IMR-90 (cell line): ENCODE measurements around the gene SRRM4. TPM values are rescaled to one million over a fixed set of nuclear protein-coding genes. Genes with fewer than 3 reads are reported as not detected.

Experiments
- ATAC-seq: fragments of 200-7000 bp; cut with Tn5 transposase; 2 replicates; pipeline ENCODE4 v1.9.1; 2020; ENCODE audit warnings: low read depth, mild to moderate bottlenecking, moderate library complexity
- BruUV-seq: library from RNA; stranded (reverse); fragments of 400-500 nt; replicated peaks from 2 replicates; lab custom pipeline; 2021; lab: Mats Ljungman, UMichigan
- CTCF ChIA-PET: fragments of 300-600 bp; formaldehyde crosslinking; extraction: SDS; loops from one replicate; lab custom pipeline; 2021; ENCODE audit warnings: antibody characterized with exemption; lab: Yijun Ruan, JAX
- POLR2A ChIA-PET: fragments of 300-600 bp; sonication (Branson Sonifier 250); formaldehyde crosslinking; loops from one replicate; lab custom pipeline; 2022; ENCODE audit warnings: antibody characterized with exemption; ENCODE audit not compliant: unreplicated experiment; lab: Charles Lee
- DNase-seq: peaks from one replicate; pipeline ENCODE4 v3.0.0; 2013
- H2AFZ ChIP-seq: replicated peaks from 2 replicates; pipeline ENCODE3; 2013; ENCODE audit warnings: low read length, mild to moderate bottlenecking; ENCODE audit not compliant: poor library complexity
- H2AK5ac ChIP-seq: 2 replicates; pipeline ENCODE4 v1.6.1; 2013; ENCODE audit warnings: low read depth, low read length, inconsistent platforms
- H2AK9ac ChIP-seq: replicated peaks from 2 replicates; pipeline ENCODE3; 2013; ENCODE audit warnings: mild to moderate bottlenecking, low read depth, low read length, moderate library complexity; ENCODE audit not compliant: poor library complexity
- H2BK120ac ChIP-seq: 2 replicates; pipeline ENCODE4 v1.6.1; 2013; ENCODE audit warnings: low read depth, low read length, inconsistent platforms
- H2BK15ac ChIP-seq: 3 replicates; pipeline ENCODE4 v1.6.1; 2013; ENCODE audit warnings: low read depth, low read length, inconsistent platforms
- H2BK20ac ChIP-seq: 2 replicates; pipeline ENCODE4 v1.6.1; 2013; ENCODE audit warnings: low read depth, mild to moderate bottlenecking, inconsistent platforms, low read length, moderate library complexity
- H2BK5ac ChIP-seq: 2 replicates; pipeline ENCODE4 v1.6.1; 2013; ENCODE audit warnings: mild to moderate bottlenecking, low read depth, low read length, inconsistent platforms; ENCODE audit not compliant: poor library complexity, severe bottlenecking
- H3K14ac ChIP-seq: replicated peaks from 2 replicates; pipeline ENCODE4 v1.6.1; 2013; ENCODE audit warnings: low read depth, low read length, inconsistent platforms
- H3K18ac ChIP-seq: 2 replicates; pipeline ENCODE4 v1.6.1; 2013; ENCODE audit warnings: low read depth, low read length, control low read depth
- H3K23ac ChIP-seq: 2 replicates; pipeline ENCODE4 v1.6.1; 2013; ENCODE audit warnings: low read depth, low read length, inconsistent platforms
- H3K27ac ChIP-seq: 2 replicates; pipeline ENCODE4 v1.5.1; 2013; ENCODE audit warnings: mild to moderate bottlenecking, control low read depth, low read length; ENCODE audit not compliant: insufficient read depth
- H3K27me3 ChIP-seq: 2 replicates; pipeline ENCODE4 v1.6.1; 2013; ENCODE audit warnings: low read length; ENCODE audit not compliant: control insufficient read depth, insufficient read depth
- H3K36me3 ChIP-seq: 2 replicates; pipeline ENCODE4 v1.6.1; 2013; ENCODE audit warnings: low read length, mixed read lengths; ENCODE audit not compliant: control insufficient read depth, insufficient read depth
- H3K4ac ChIP-seq: 2 replicates; pipeline ENCODE4 v1.6.1; 2013; ENCODE audit warnings: low read depth, low read length, inconsistent platforms
- H3K4me1 ChIP-seq: 2 replicates; pipeline ENCODE4 v1.6.1; 2013; ENCODE audit warnings: low read length, mixed read lengths; ENCODE audit not compliant: control insufficient read depth, insufficient read depth
- H3K4me2 ChIP-seq: 2 replicates; pipeline ENCODE4 v1.6.1; 2013; ENCODE audit warnings: low read depth, mild to moderate bottlenecking, control low read depth, low read length, moderate library complexity
- H3K4me3 ChIP-seq: 2 replicates; pipeline ENCODE4 v1.5.1; 2013; ENCODE audit warnings: low read depth, mild to moderate bottlenecking, control low read depth, low read length, moderate library complexity; ENCODE audit not compliant: insufficient read depth
- H3K56ac ChIP-seq: 2 replicates; pipeline ENCODE4 v1.6.1; 2013; ENCODE audit warnings: low read length, inconsistent platforms; ENCODE audit not compliant: insufficient read depth; ENCODE audit errors: extremely low read depth
- H3K79me1 ChIP-seq, 2 experiments: 2 replicates each; pipeline ENCODE4 v1.6.1; 2013; ENCODE audit warnings: low read length in 2 of 2, inconsistent platforms in 1 of 2, low read depth in 1 of 2
- H3K9ac ChIP-seq: 2 replicates; pipeline ENCODE4 v1.6.1; 2013; ENCODE audit warnings: low read depth, low read length, control low read depth
- H3K9me1 ChIP-seq: 2 replicates; pipeline ENCODE4 v1.6.1; 2013; ENCODE audit warnings: low read length, inconsistent platforms; ENCODE audit not compliant: insufficient read depth
- H3K9me3 ChIP-seq: 2 replicates; pipeline ENCODE4 v1.6.1; 2013; ENCODE audit warnings: low read length; ENCODE audit not compliant: control insufficient read depth, insufficient read depth
- H4K20me1 ChIP-seq: 2 replicates; pipeline ENCODE4 v1.6.1; 2013; ENCODE audit warnings: low read length, inconsistent platforms; ENCODE audit not compliant: insufficient read depth
- H4K5ac ChIP-seq: 2 replicates; pipeline ENCODE4 v1.6.1; 2013; ENCODE audit warnings: mild to moderate bottlenecking, low read depth, low read length, control low read depth
- H4K8ac ChIP-seq, 2 experiments: 2 replicates each; pipeline ENCODE4 v1.6.1; 2013; ENCODE audit warnings: low read depth in 2 of 2, low read length in 2 of 2, control low read depth in 1 of 2, inconsistent platforms in 1 of 2
- H4K91ac ChIP-seq: 2 replicates; pipeline ENCODE4 v1.6.1; 2013; ENCODE audit warnings: low read depth, low read length, inconsistent platforms; ENCODE audit not compliant: insufficient read depth
- FOS ChIP-seq: fragments of 150-350 bp; IDR thresholded peaks from 2 replicates; pipeline ENCODE4 v1.6.1; 2016; ENCODE audit warnings: low read depth, low read length
- NFE2L2 ChIP-seq: fragments of 150-350 bp; IDR thresholded peaks from 2 replicates; pipeline ENCODE4 v1.6.1; 2016; ENCODE audit warnings: low read depth, mild to moderate bottlenecking, low read length
- RAD21 ChIP-seq: IDR thresholded peaks from 2 replicates; pipeline ENCODE4 v1.6.1; 2012; ENCODE audit warnings: low read length, improper control_type of control experiment
- RCOR1 ChIP-seq: IDR thresholded peaks from 2 replicates; pipeline ENCODE4 v1.6.1; 2012; ENCODE audit warnings: mild to moderate bottlenecking, low read length, improper control_type of control experiment; ENCODE audit not compliant: insufficient replicate concordance
- RFX5 ChIP-seq: IDR thresholded peaks from 2 replicates; pipeline ENCODE4 v1.8.0; 2012; ENCODE audit warnings: low read depth, mild to moderate bottlenecking, low read length, moderate library complexity
- SMC3 ChIP-seq: fragments of 150-350 bp; IDR thresholded peaks from 2 replicates; pipeline ENCODE4 v1.6.1; 2016; ENCODE audit warnings: low read depth, mild to moderate bottlenecking, antibody characterized with exemption, low read length, moderate library complexity
- USF2 ChIP-seq: fragments of 150-350 bp; IDR thresholded peaks from 2 replicates; pipeline ENCODE4 v1.6.1; 2017; ENCODE audit warnings: mild to moderate bottlenecking, antibody characterized with exemption, low read length, low read depth
- WGBS, 2 experiments: methylation state at CpG; one replicate each; pipeline versions ENCODE4 v1.1.5 to v1.1.7; 2013; ENCODE audit warnings: missing lambda C conversion rate in 2 of 2; ENCODE audit not compliant: insufficient read length in 1 of 2; ENCODE audit errors: extremely low coverage in 2 of 2; 5-methylcytosine and 5-hydroxymethylcytosine counted together
- dilution Hi-C: fragments of 300-500 bp; cut with HindIII; formaldehyde crosslinking; loops from one replicate; pipeline ENCODE4 v1.14.3; 2018; ENCODE audit warnings: low sequenced_read_pairs; ENCODE audit not compliant: unreplicated experiment
- in situ Hi-C: fragments of 300-500 bp; cut with MboI; formaldehyde crosslinking; loops from 3 replicates; pipeline ENCODE4 v1.14.3; 2019; ENCODE audit warnings: low sequenced_read_pairs, inconsistent platforms, mixed read lengths
- intact Hi-C: fragments of 100-400 bp; cut with micrococcal nuclease; formaldehyde crosslinking; loops from 2 replicates; pipeline ENCODE4 v1.10.0; 2022
- polyA plus RNA-seq, 3 experiments: library from polyadenylated mRNA; depleted of rRNA; stranded (reverse); fragments of >200 nt; gene quantifications; 2 replicates each; pipeline ENCODE4 v1.2.3, GENCODE V29; 2012; ENCODE audit warnings: low replicate concordance in 1 of 3
- total RNA-seq: library from RNA; depleted of rRNA; stranded (reverse); fragments of >200 nt; gene quantifications from 2 replicates; pipeline ENCODE4 v1.2.3, GENCODE V29; 2012
- TF ChIP-seq, protein P1 (sequence below): conservative IDR thresholded peaks from 2 replicates; pipeline ENCODE4 v1.5.1; 2012; ENCODE audit warnings: mild to moderate bottlenecking, low read depth, low read length, improper control_type of control experiment

The SRRM4 gene
- total and polyA plus RNA-seq, 2 of the 4 experiments (the other 2 are of a cell fraction), result not detected

- Histone ChIP-seq H3K14ac (no peak overlapping the region), H3K4ac (no peak overlapping the region), H3K9me3 (no peaks in the 10 kb centered on the region), H3K4me1 (no peaks in the 10 kb centered on the region), H3K18ac (no peak overlapping the region), H3K9me1 (no peaks in the 10 kb centered on the region), H4K8ac (no peak overlapping the region), H4K5ac (no peak overlapping the region), H3K27ac (no peak overlapping the region), H3K27me3 (peaks cover 4% of the 10 kb centered on the region; the same call in 1 of the 2 replicates), H3K79me1 (no peaks in the 10 kb centered on the region), H4K91ac (no peak overlapping the region), H2AFZ (no peak overlapping the region), H3K56ac (no peak overlapping the region), H2AK9ac (no peak overlapping the region), H2BK15ac (no peak overlapping the region), H2AK5ac (no peak overlapping the region), H3K36me3 (no peaks in the 10 kb centered on the region), H2BK120ac (no peak overlapping the region), H4K20me1 (no peaks in the 10 kb centered on the region), H3K4me2 (no peak overlapping the region), H2BK20ac (no peak overlapping the region), H2BK5ac (no peak overlapping the region), H3K23ac (no peak overlapping the region), H3K4me3 (no peak overlapping the region), H3K9ac (no peak overlapping the region)
- ATAC-seq, result no peak
- intact Hi-C loops (no loop called here), dilution Hi-C loops (no loop called here), in situ Hi-C loops (no loop called here)
- TF ChIP-seq RCOR1, result no peak
- no peak for TF ChIP-seq SMC3
- TF ChIP-seq RAD21, result no peak
- TF ChIP-seq RFX5, result no peak
- TF ChIP-seq USF2, result no peak
- TF ChIP-seq FOS, result no peak
- TF ChIP-seq NFE2L2, result no peak
- TF ChIP-seq, protein P1, sequence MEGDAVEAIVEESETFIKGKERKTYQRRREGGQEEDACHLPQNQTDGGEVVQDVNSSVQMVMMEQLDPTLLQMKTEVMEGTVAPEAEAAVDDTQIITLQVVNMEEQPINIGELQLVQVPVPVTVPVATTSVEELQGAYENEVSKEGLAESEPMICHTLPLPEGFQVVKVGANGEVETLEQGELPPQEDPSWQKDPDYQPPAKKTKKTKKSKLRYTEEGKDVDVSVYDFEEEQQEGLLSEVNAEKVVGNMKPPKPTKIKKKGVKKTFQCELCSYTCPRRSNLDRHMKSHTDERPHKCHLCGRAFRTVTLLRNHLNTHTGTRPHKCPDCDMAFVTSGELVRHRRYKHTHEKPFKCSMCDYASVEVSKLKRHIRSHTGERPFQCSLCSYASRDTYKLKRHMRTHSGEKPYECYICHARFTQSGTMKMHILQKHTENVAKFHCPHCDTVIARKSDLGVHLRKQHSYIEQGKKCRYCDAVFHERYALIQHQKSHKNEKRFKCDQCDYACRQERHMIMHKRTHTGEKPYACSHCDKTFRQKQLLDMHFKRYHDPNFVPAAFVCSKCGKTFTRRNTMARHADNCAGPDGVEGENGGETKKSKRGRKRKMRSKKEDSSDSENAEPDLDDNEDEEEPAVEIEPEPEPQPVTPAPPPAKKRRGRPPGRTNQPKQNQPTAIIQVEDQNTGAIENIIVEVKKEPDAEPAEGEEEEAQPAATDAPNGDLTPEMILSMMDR, result no peak
- POLR2A ChIA-PET, result no interaction called here
- BruUV-seq, result no TSS peak
- WGBS, 2 experiments, result no CpG with 5 or more reads among the region's 2 CpGs
- CTCF ChIA-PET, result no interaction called here
- no peak for DNase-seq
These were observed 187.8 kb downstream of the SRRM4 start for GRCh38 chr12:119169150-119169549.
